ENCODE measurements around the gene AKT1S1.
A peak's percentile ranks its signal among the peaks of the same experiment; 100 is the strongest.

The AKT1S1 gene

GRCh38 chr19:49866933-49867782, 10.0 kb downstream of the AKT1S1 start, which contains the start of gene PNKP:
TSS of gene PNKP (minus strand) at chr19:49867576. CDS start at chr19:49867204, 372 bp downstream.
- peak; percentile 86 for DNase-seq (ENCODE audit: low read depth)

- DNase-seq (ENCODE audit: low read depth) = no peak
Observed at GRCh38 chr19:49864890-49865289, 12.3 kb downstream of the AKT1S1 start.

GRCh38 chr19:49863935-49864320, 13.2 kb downstream of the AKT1S1 start:
- no peak for DNase-seq (ENCODE audit: low read depth)

- no peak for DNase-seq (ENCODE audit: low read depth)
Observed at GRCh38 chr19:49863254-49863934, 13.8 kb downstream of the AKT1S1 start.

- DNase-seq (ENCODE audit: low read depth) = no peak
Observed at GRCh38 chr19:49862391-49863253, 14.5 kb downstream of the AKT1S1 start.

GRCh38 chr19:49861541-49862378, 15.4 kb downstream of the AKT1S1 start:
- no peak for DNase-seq (ENCODE audit: low read depth)

GRCh38 chr19:49861107-49861506, 16.0 kb downstream of the AKT1S1 start:
- no peak for DNase-seq (ENCODE audit: low read depth)

- no peak for DNase-seq (ENCODE audit: low read depth)
Observed at GRCh38 chr19:49860336-49861102, 16.6 kb downstream of the AKT1S1 start.

- no peak for DNase-seq (ENCODE audit: low read depth)
Observed at GRCh38 chr19:49859682-49860335, 17.3 kb downstream of the AKT1S1 start.

- no peak for DNase-seq (ENCODE audit: low read depth)
Observed at GRCh38 chr19:49858088-49858985, 18.8 kb downstream of the AKT1S1 start.

- no peak for DNase-seq (ENCODE audit: low read depth)
Observed at GRCh38 chr19:49857838-49858087, 19.4 kb downstream of the AKT1S1 start.

- no peak for DNase-seq (ENCODE audit: low read depth)
Observed at GRCh38 chr19:49857061-49857837, 19.9 kb downstream of the AKT1S1 start.

GRCh38 chr19:49856574-49857021, 20.6 kb downstream of the AKT1S1 start:
- DNase-seq (ENCODE audit: low read depth) = no peak

GRCh38 chr19:49855676-49856573, 21.2 kb downstream of the AKT1S1 start:
- DNase-seq (ENCODE audit: low read depth) = no peak

GRCh38 chr19:49855277-49855675, 21.9 kb downstream of the AKT1S1 start:
- DNase-seq (ENCODE audit: low read depth) = no peak

GRCh38 chr19:49854378-49855263, 22.5 kb downstream of the AKT1S1 start:
- no peak for DNase-seq (ENCODE audit: low read depth)

Measured in activated T-cell treated with anti-CD3 and anti-CD28 coated beads for 1 hour (primary cell).